ENCODE data around the gene SCYL1. TPM values are rescaled to one million over a fixed set of nuclear protein-coding genes. Genes with fewer than 3 reads are reported as not detected.

Gene SCYL1
- polyA plus RNA-seq, 1 donor = 59.5 TPM

GRCh38 chr11:65491614-65492386, 33.1 kb upstream of the SCYL1 start:
- no peak for DNase-seq

GRCh38 chr11:65492387-65492636, 32.6 kb upstream of the SCYL1 start:
- no peak for DNase-seq

GRCh38 chr11:65492637-65493366, 32.1 kb upstream of the SCYL1 start:
- DNase-seq = peak; percentile 53

GRCh38 chr11:65493367-65494176, 31.3 kb upstream of the SCYL1 start:
- DNase-seq = no peak

- no peak for DNase-seq
Measured at GRCh38 chr11:65496304-65497140, 28.4 kb upstream of the SCYL1 start.

GRCh38 chr11:65497141-65498041, 27.5 kb upstream of the SCYL1 start:
- peak; percentile 98 for DNase-seq

GRCh38 chr11:65498042-65498726, 26.7 kb upstream of the SCYL1 start:
- peak; percentile 61 for DNase-seq

GRCh38 chr11:65498727-65498976, 26.2 kb upstream of the SCYL1 start:
- no peak for DNase-seq

GRCh38 chr11:65498977-65499712, 25.7 kb upstream of the SCYL1 start, which contains the start of gene MALAT1:
MALAT1 (plus strand) TSS chr11:65499045.
- DNase-seq = peak; percentile 98

GRCh38 chr11:65499713-65500386, 25.0 kb upstream of the SCYL1 start:
- DNase-seq = no peak

GRCh38 chr11:65500387-65501185, 24.3 kb upstream of the SCYL1 start:
- no peak for DNase-seq

GRCh38 chr11:65501186-65501471, 23.8 kb upstream of the SCYL1 start:
- DNase-seq = no peak

GRCh38 chr11:65501472-65502273, 23.2 kb upstream of the SCYL1 start:
- no peak for DNase-seq

GRCh38 chr11:65502274-65502554, 22.7 kb upstream of the SCYL1 start:
- no peak for DNase-seq

- no peak for DNase-seq
Measured at GRCh38 chr11:65502555-65503367, 22.1 kb upstream of the SCYL1 start.

- DNase-seq = no peak
Measured at GRCh38 chr11:65503368-65503948, 21.4 kb upstream of the SCYL1 start.

Measured in left kidney (tissue), 2 donors.